ACC112 (cell line): Measurements from ENCODE around the gene CSNK2B.

Experiments used
- H2AFZ ChIP-seq: fragments of 200-600 bp; sonication (generic); one replicate; pipeline ENCODE4 v1.6.0; 2017; ENCODE audit warnings: antibody characterized with exemption, low read length; ENCODE audit not compliant: unreplicated experiment
- H3K27ac ChIP-seq: fragments of 200-600 bp; sonication (generic); 2 replicates; pipeline ENCODE4 v1.5.1; 2014; ENCODE audit warnings: low read depth, mild to moderate bottlenecking, antibody characterized with exemption, low read length, moderate library complexity
- H3K27me3 ChIP-seq: fragments of 200-600 bp; sonication (generic); 2 replicates; pipeline ENCODE4 v1.6.1; 2014; ENCODE audit warnings: mild to moderate bottlenecking, antibody characterized with exemption, low read length, moderate library complexity, mixed read lengths; ENCODE audit not compliant: insufficient read depth
- H3K36me3 ChIP-seq: fragments of 200-600 bp; sonication (generic); 2 replicates; pipeline ENCODE4 v1.6.1; 2016; ENCODE audit warnings: mild to moderate bottlenecking, antibody characterized with exemption, low read length, moderate library complexity, mixed read lengths; ENCODE audit not compliant: insufficient read depth
- H3K4me1 ChIP-seq: fragments of 200-600 bp; sonication (generic); one replicate; pipeline ENCODE4 v1.6.1; 2016; ENCODE audit warnings: low read length, mixed read lengths; ENCODE audit not compliant: insufficient read depth, unreplicated experiment, control insufficient read depth
- H3K4me3 ChIP-seq: fragments of 200-600 bp; sonication (generic); 2 replicates; pipeline ENCODE4 v1.5.1; 2014; ENCODE audit warnings: mild to moderate bottlenecking, low read depth, low read length
- H3K79me2 ChIP-seq: fragments of 200-600 bp; sonication (generic); one replicate; pipeline ENCODE4 v1.6.0; 2016; ENCODE audit warnings: low read length; ENCODE audit not compliant: control insufficient read depth, unreplicated experiment, insufficient read depth

The CSNK2B gene

GRCh38 chr6:31677955-31678354 lies 12.1 kb downstream of the CSNK2B start:
- no peak overlapping the region for H2AFZ ChIP-seq
- H3K4me1 ChIP-seq, result peaks cover 8% of the 10 kb centered on the region

GRCh38 chr6:31680226-31681134 lies 14.6 kb downstream of the CSNK2B start, which contains the start of gene LY6G5C:
Gene LY6G5C, minus strand, starts transcription at chr6:31681067. Its CDS starts 694 bp downstream, at chr6:31680373.
- no peaks in the 10 kb centered on the region for H3K27me3 ChIP-seq
- no peaks in the 10 kb centered on the region for H3K36me3 ChIP-seq
- peaks cover 8% of the 10 kb centered on the region for H3K4me1 ChIP-seq
- peak within 1 kb of the TSS; percentile 81 for H2AFZ ChIP-seq
- no peaks in the 10 kb centered on the region for H3K79me2 ChIP-seq
- H3K4me3 ChIP-seq, result peak within 1 kb of the TSS; percentile 81
- 0 out of 2 replicates have a peak within 1 kb of the TSS, but pooled peaks have one; percentile 28 for H3K27ac ChIP-seq

More at GRCh38 chr6:31677955-31678354, 12.1 kb downstream of the CSNK2B start:
- Histone ChIP-seq H3K79me2 (no peaks in the 10 kb centered on the region), H3K27me3 (no peaks in the 10 kb centered on the region), H3K4me3 (no peak overlapping the region), H3K27ac (no peak overlapping the region), H3K36me3 (no peaks in the 10 kb centered on the region)

- Histone ChIP-seq H3K27ac (0 out of 2 replicates have a peak overlapping the region, but pooled peaks have one; percentile 28), H3K4me3 (peak overlapping the region; percentile 81), H3K36me3 (no peaks in the 10 kb centered on the region), H3K79me2 (no peaks in the 10 kb centered on the region), H2AFZ (peak overlapping the region; percentile 81), H3K27me3 (no peaks in the 10 kb centered on the region), H3K4me1 (peaks cover 8% of the 10 kb centered on the region)
Measured at GRCh38 chr6:31681135-31681671, 15.3 kb downstream of the CSNK2B start.

- H3K79me2 ChIP-seq, result no peaks in the 10 kb centered on the region
Measured at GRCh38 chr6:31683591-31683990, 17.7 kb downstream of the CSNK2B start.

GRCh38 chr6:31686483-31686882 lies 20.6 kb downstream of the CSNK2B start:
- no peaks in the 10 kb centered on the region for H3K27me3 ChIP-seq
- no peak overlapping the region for H3K27ac ChIP-seq
- no peak overlapping the region for H3K4me3 ChIP-seq
- no peaks in the 10 kb centered on the region; the same call in 1 of the 2 replicates for H3K36me3 ChIP-seq
- no peaks in the 10 kb centered on the region for H3K79me2 ChIP-seq
- no peak overlapping the region for H2AFZ ChIP-seq
- peaks cover 1% of the 10 kb centered on the region for H3K4me1 ChIP-seq

More at GRCh38 chr6:31683591-31683990, 17.7 kb downstream of the CSNK2B start:
- Histone ChIP-seq H3K27ac (no peak overlapping the region), H3K27me3 (no peaks in the 10 kb centered on the region), H3K36me3 (no peaks in the 10 kb centered on the region; the same call in 1 of the 2 replicates), H2AFZ (no peak overlapping the region), H3K4me3 (no peak overlapping the region), H3K4me1 (peaks cover 8% of the 10 kb centered on the region)

GRCh38 chr6:31687321-31687720 lies 21.4 kb downstream of the CSNK2B start:
- no peaks in the 10 kb centered on the region; the same call in 1 of the 2 replicates for H3K36me3 ChIP-seq
- no peaks in the 10 kb centered on the region for H3K4me1 ChIP-seq
- H2AFZ ChIP-seq, result no peak overlapping the region
- no peaks in the 10 kb centered on the region for H3K27me3 ChIP-seq
- H3K4me3 ChIP-seq, result no peak overlapping the region
- no peaks in the 10 kb centered on the region for H3K79me2 ChIP-seq
- no peak overlapping the region for H3K27ac ChIP-seq

- Histone ChIP-seq H3K4me3 (no peak overlapping the region), H3K36me3 (peaks cover 4% of the 10 kb centered on the region; the same call in 1 of the 2 replicates), H3K79me2 (no peaks in the 10 kb centered on the region), H3K4me1 (no peaks in the 10 kb centered on the region), H3K27me3 (no peaks in the 10 kb centered on the region), H2AFZ (no peak overlapping the region), H3K27ac (no peak overlapping the region)
Measured at GRCh38 chr6:31687860-31688693, 22.2 kb downstream of the CSNK2B start.

GRCh38 chr6:31689249-31690110 lies 23.6 kb downstream of the CSNK2B start:
- no peaks in the 10 kb centered on the region for H3K4me1 ChIP-seq
- H3K36me3 ChIP-seq, result peaks cover 4% of the 10 kb centered on the region; the same call in 1 of the 2 replicates
- no peak overlapping the region for H2AFZ ChIP-seq
- no peaks in the 10 kb centered on the region for H3K27me3 ChIP-seq
- H3K27ac ChIP-seq, result no peak overlapping the region
- no peaks in the 10 kb centered on the region for H3K79me2 ChIP-seq
- no peak overlapping the region for H3K4me3 ChIP-seq

GRCh38 chr6:31690231-31691077 lies 24.6 kb downstream of the CSNK2B start:
- no peak overlapping the region for H3K27ac ChIP-seq
- no peaks in the 10 kb centered on the region for H3K4me1 ChIP-seq
- no peak overlapping the region for H2AFZ ChIP-seq
- H3K36me3 ChIP-seq, result peaks cover 4% of the 10 kb centered on the region; the same call in 1 of the 2 replicates
- no peaks in the 10 kb centered on the region for H3K27me3 ChIP-seq
- no peak overlapping the region for H3K4me3 ChIP-seq
- no peaks in the 10 kb centered on the region for H3K79me2 ChIP-seq
